Erythroblast (primary cell): ENCODE results near the gene SBNO2.

Experiments used
- GATA1 ChIP-seq: IDR thresholded peaks from 2 replicates; pipeline ENCODE4 v1.6.1; 2011; ENCODE audit warnings: low read depth, mild to moderate bottlenecking, control low read depth, low read length, moderate library complexity
- POLR2A ChIP-seq: IDR thresholded peaks from 2 replicates; pipeline ENCODE4 v1.6.1; 2011; ENCODE audit warnings: mild to moderate bottlenecking, low read length

DNA sequence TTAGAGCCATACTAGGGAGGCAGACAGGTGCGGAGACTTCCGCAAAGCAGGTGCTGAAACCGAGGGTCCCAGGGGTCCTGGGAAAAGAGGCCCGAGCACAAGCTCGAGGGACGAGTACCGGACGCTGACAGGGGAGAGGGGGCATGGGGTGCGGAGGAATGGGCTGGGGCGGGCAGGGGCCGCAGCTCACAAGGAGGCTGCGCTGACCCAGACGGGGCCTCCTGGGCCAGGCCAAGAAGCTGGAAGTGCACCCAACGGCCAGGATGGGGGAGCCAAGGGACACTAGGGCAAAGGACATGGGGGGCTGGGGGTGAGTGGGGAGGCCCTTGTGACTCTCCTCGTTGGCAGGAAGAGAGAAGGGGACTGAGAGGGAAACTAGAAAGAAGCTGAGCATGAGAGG, 80.7 kb downstream of the SBNO2 start:
- TF ChIP-seq POLR2A: no peak
- no peak for TF ChIP-seq GATA1
